DND-41 (cell line): ENCODE measurements around the gene FTO.

Experiments used
- ATAC-seq: fragments of 200-7000 bp; cut with Tn5 transposase; 3 replicates; pipeline ENCODE4 v1.9.1; 2021; ENCODE audit warnings: low read depth; ENCODE audit not compliant: insufficient read depth
- DNase-seq: peaks from one replicate; pipeline ENCODE4 v3.0.0-alpha.2; 2020
- H2AFZ ChIP-seq: 2 replicates; pipeline ENCODE4 v1.6.0; 2012; ENCODE audit warnings: low read depth, low read length
- H3K27ac ChIP-seq: 2 replicates; pipeline ENCODE4 v1.5.1; 2012; ENCODE audit warnings: low read length, inconsistent platforms
- H3K27me3 ChIP-seq: fragments of 200-600 bp; sonication (generic); 2 replicates; pipeline ENCODE4 v1.6.0; 2012; ENCODE audit warnings: low read length, mild to moderate bottlenecking, inconsistent platforms; ENCODE audit not compliant: insufficient read depth, poor library complexity
- H3K36me3 ChIP-seq: 2 replicates; pipeline ENCODE4 v1.5.1; 2012; ENCODE audit warnings: low read length, inconsistent platforms; ENCODE audit not compliant: insufficient read depth
- H3K4me1 ChIP-seq: 2 replicates; pipeline ENCODE4 v1.5.1; 2012; ENCODE audit warnings: mild to moderate bottlenecking, low read length; ENCODE audit not compliant: insufficient read depth
- H3K4me2 ChIP-seq: 2 replicates; pipeline ENCODE4 v1.6.0; 2012; ENCODE audit warnings: mild to moderate bottlenecking, moderate library complexity, low read length, inconsistent platforms; ENCODE audit not compliant: insufficient read depth
- H3K4me3 ChIP-seq, 2 experiments: fragments of 200-600 bp in 1 of 2; shearing (Covaris generic) in 1 of 2; 2 replicates each; pipeline ENCODE4 v1.5.1; 2012 to 2016; ENCODE audit warnings: inconsistent platforms in 2 of 2, low read length in 2 of 2, mild to moderate bottlenecking in 2 of 2, low read depth in 1 of 2, moderate library complexity in 1 of 2
- H3K79me2 ChIP-seq: 2 replicates; pipeline ENCODE4 v1.6.0; 2012; ENCODE audit warnings: low read length, inconsistent platforms; ENCODE audit not compliant: insufficient read depth
- H3K9ac ChIP-seq: 2 replicates; pipeline ENCODE4 v1.6.0; 2012; ENCODE audit warnings: low read depth, mild to moderate bottlenecking, inconsistent platforms, low read length, moderate library complexity
- H3K9me3 ChIP-seq: 2 replicates; pipeline ENCODE4 v1.5.1; 2012; ENCODE audit warnings: low read length, moderate library complexity, mild to moderate bottlenecking, inconsistent platforms; ENCODE audit not compliant: insufficient read depth, severe bottlenecking
- H4K20me1 ChIP-seq: 2 replicates; pipeline ENCODE4 v1.6.0; 2012; ENCODE audit warnings: low read length; ENCODE audit not compliant: insufficient read depth
- EZH2 ChIP-seq: IDR thresholded peaks from 3 replicates; pipeline ENCODE4 v1.6.1; 2012; ENCODE audit warnings: borderline replicate concordance, low read depth, mild to moderate bottlenecking, moderate library complexity, low read length, inconsistent platforms; ENCODE audit not compliant: severe bottlenecking
- TF ChIP-seq, protein P1 (sequence below): IDR thresholded peaks from 2 replicates; pipeline ENCODE4 v1.5.1; 2012; ENCODE audit warnings: borderline replicate concordance, low read length, moderate library complexity, mild to moderate bottlenecking; ENCODE audit not compliant: poor library complexity, severe bottlenecking; ENCODE audit errors: extremely low read depth

Gene FTO

DNA sequence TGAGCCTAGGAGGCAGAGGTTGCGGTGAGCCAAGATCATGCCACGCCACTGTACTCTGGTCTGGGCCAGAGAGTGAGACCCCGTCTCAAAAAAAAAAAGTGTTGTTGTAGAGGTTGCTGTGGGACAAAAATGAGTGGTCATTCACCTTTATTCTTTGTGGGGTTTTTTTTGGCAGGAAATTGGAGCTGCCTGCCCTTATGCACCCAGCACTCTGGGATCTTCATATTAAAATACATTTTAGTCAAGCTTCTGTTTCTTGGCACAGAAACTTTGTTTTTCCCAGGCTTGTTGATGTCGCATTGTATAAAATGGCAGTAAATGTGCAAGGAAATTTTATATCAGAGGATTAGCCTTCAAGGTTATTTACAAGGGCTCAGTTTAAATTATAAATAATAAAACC is 174.3 kb downstream of the FTO start:
- Histone ChIP-seq H3K27ac (no peak overlapping the region), H3K36me3 (peaks cover 32% of the 10 kb centered on the region), H2AFZ (no peak overlapping the region), H3K9ac (no peak overlapping the region), H3K9me3 (no peaks in the 10 kb centered on the region), H3K4me2 (no peak overlapping the region), H4K20me1 (no peaks in the 10 kb centered on the region), H3K4me1 (0 out of 2 replicates have a peak, but pooled peaks cover under 1% of the 10 kb centered on the region), H3K27me3 (no peaks in the 10 kb centered on the region), H3K4me3 (no peak overlapping the region), H3K79me2 (no peaks in the 10 kb centered on the region)
- DNase-seq (no peak), ATAC-seq (no peak)
- TF ChIP-seq, protein P1, sequence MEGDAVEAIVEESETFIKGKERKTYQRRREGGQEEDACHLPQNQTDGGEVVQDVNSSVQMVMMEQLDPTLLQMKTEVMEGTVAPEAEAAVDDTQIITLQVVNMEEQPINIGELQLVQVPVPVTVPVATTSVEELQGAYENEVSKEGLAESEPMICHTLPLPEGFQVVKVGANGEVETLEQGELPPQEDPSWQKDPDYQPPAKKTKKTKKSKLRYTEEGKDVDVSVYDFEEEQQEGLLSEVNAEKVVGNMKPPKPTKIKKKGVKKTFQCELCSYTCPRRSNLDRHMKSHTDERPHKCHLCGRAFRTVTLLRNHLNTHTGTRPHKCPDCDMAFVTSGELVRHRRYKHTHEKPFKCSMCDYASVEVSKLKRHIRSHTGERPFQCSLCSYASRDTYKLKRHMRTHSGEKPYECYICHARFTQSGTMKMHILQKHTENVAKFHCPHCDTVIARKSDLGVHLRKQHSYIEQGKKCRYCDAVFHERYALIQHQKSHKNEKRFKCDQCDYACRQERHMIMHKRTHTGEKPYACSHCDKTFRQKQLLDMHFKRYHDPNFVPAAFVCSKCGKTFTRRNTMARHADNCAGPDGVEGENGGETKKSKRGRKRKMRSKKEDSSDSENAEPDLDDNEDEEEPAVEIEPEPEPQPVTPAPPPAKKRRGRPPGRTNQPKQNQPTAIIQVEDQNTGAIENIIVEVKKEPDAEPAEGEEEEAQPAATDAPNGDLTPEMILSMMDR, result no peak
- no peak for TF ChIP-seq EZH2

DNA sequence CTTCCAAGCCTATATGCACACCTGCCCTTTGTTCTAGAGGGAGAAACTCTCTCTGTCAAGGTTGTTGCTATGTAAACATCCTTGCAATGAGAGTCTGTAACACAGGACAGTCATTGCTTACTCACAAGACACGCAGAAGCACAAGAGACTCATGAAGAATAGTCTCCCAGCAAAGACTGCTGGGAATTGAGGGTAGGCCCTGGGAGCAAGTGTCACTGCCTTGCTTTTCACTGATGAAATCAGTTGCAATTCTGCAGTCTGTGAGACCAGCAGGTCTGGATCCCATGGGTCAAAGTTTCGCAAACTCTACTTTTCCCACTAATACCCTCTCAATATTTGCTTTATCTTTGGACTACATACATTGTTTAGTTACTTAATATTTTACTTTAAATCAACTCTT is 177.4 kb downstream of the FTO start:
- DNase-seq (no peak), ATAC-seq (peak; percentile 29; the same call in 1 of the 3 replicates)
- Histone ChIP-seq H3K36me3 (peaks cover 31% of the 10 kb centered on the region), H3K27ac (no peak overlapping the region), H2AFZ (no peak overlapping the region), H3K27me3 (no peaks in the 10 kb centered on the region), H4K20me1 (no peaks in the 10 kb centered on the region), H3K4me2 (no peak overlapping the region), H3K79me2 (no peaks in the 10 kb centered on the region), H3K9me3 (no peaks in the 10 kb centered on the region), H3K4me3 (no peak overlapping the region), H3K4me1 (no peaks in the 10 kb centered on the region), H3K9ac (no peak overlapping the region)
- TF ChIP-seq, protein P1, result no peak
- TF ChIP-seq EZH2, result no peak

DNA sequence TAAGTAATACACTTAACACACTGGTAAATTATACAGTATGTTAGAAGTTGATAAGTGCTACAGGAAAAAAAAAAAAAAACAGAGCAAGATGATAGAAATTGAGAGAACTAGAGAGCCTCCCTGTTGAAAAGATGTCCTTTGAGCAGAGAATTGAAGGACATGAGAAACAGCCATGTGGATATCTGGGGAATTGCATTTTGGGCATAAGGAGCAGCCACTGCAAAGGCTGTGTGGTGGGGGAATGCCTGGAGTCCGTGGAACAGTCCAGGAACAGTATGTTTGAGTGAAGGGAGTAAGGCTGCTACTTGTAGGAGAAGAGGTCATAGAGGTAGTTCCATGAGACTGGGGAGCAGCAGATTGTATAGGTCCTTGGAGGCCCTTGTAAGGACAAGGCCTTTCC is 178.4 kb downstream of the FTO start:
- Histone ChIP-seq H3K4me2 (no peak overlapping the region), H3K36me3 (peaks cover 34% of the 10 kb centered on the region), H3K9me3 (no peaks in the 10 kb centered on the region), H3K9ac (no peak overlapping the region), H4K20me1 (no peaks in the 10 kb centered on the region), H2AFZ (no peak overlapping the region), H3K27me3 (no peaks in the 10 kb centered on the region), H3K27ac (no peak overlapping the region), H3K79me2 (no peaks in the 10 kb centered on the region), H3K4me3 (no peak overlapping the region), H3K4me1 (no peaks in the 10 kb centered on the region)
- no peak for TF ChIP-seq EZH2
- TF ChIP-seq, protein P1, result peak; percentile 24
- DNase-seq (no peak), ATAC-seq (0 out of 3 replicates have a peak, but pooled peaks have one; percentile 24)

DNA sequence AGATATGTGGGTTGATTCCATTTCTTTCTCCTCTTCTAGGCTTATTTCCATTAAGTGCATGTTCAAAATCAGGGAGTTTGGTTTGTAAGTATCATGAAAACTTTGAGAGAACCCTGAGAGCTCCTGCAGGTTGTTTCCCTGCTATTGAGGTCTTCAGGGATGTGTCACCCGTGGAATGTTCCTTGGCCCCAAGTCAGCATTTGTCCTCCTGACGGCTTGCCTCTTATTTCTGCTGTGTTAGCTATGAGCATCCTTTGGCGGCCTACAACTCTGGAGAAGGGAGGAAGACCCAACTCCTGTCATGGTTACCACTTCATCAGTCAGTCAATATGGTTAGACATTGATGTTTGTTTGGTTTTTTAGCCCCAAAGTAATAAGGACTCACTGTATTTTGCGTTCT is 180.8 kb downstream of the FTO start:
- no peak for ATAC-seq
- Histone ChIP-seq H3K27me3 (no peaks in the 10 kb centered on the region), H2AFZ (no peak overlapping the region), H3K27ac (no peak overlapping the region), H3K9me3 (no peaks in the 10 kb centered on the region), H3K36me3 (peaks cover 44% of the 10 kb centered on the region), H3K9ac (no peak overlapping the region), H4K20me1 (no peaks in the 10 kb centered on the region), H3K4me2 (no peak overlapping the region), H3K79me2 (no peaks in the 10 kb centered on the region), H3K4me1 (no peaks in the 10 kb centered on the region), H3K4me3 (no peak overlapping the region)
- no peak for DNase-seq
- TF ChIP-seq EZH2, result no peak
- TF ChIP-seq, protein P1, result no peak
